ENCODE results near the gene PLD3.

The PLD3 gene

GRCh38 chr19:40341601-40342482, 6.7 kb upstream of the PLD3 start:
- peaks cover 25% of the 10 kb centered on the region for H3K36me3 Mint-ChIP-seq (ENCODE audit: low read depth)
- no peaks in the 10 kb centered on the region for H3K9me3 Mint-ChIP-seq
- no peak overlapping the region for H3K27ac Mint-ChIP-seq
- H3K4me1 Mint-ChIP-seq (ENCODE audit: low read depth): peaks cover 3% of the 10 kb centered on the region
- H3K4me3 Mint-ChIP-seq: no peak overlapping the region
- H3K27me3 Mint-ChIP-seq: no peaks in the 10 kb centered on the region

GRCh38 chr19:40342644-40343311, 5.7 kb upstream of the PLD3 start:
- no peak overlapping the region for H3K4me3 Mint-ChIP-seq
- H3K27me3 Mint-ChIP-seq: no peaks in the 10 kb centered on the region
- peaks cover 12% of the 10 kb centered on the region for H3K4me1 Mint-ChIP-seq (ENCODE audit: low read depth)
- H3K36me3 Mint-ChIP-seq (ENCODE audit: low read depth): peaks cover 20% of the 10 kb centered on the region
- H3K27ac Mint-ChIP-seq: no peak overlapping the region
- H3K9me3 Mint-ChIP-seq: no peaks in the 10 kb centered on the region

- Mint-ChIP-seq H3K27ac (no peak overlapping the region), H3K4me1 (ENCODE audit: low read depth) (peaks cover 21% of the 10 kb centered on the region), H3K4me3 (no peak overlapping the region), H3K36me3 (ENCODE audit: low read depth) (peaks cover 15% of the 10 kb centered on the region), H3K9me3 (no peaks in the 10 kb centered on the region), H3K27me3 (no peaks in the 10 kb centered on the region)
These were observed 4.1 kb upstream of the PLD3 start for GRCh38 chr19:40344422-40344821.

GRCh38 chr19:40348961-40349507, 539 bp downstream of the PLD3 start:
- Mint-ChIP-seq H3K9me3 (no peaks in the 10 kb centered on the region), H3K4me1 (ENCODE audit: low read depth) (peaks cover 28% of the 10 kb centered on the region), H3K27me3 (no peaks in the 10 kb centered on the region), H3K27ac (peak overlapping the region; percentile 87), H3K4me3 (peak overlapping the region; percentile 94), H3K36me3 (ENCODE audit: low read depth) (peaks cover 6% of the 10 kb centered on the region)

- Mint-ChIP-seq H3K36me3 (ENCODE audit: low read depth) (peaks cover 5% of the 10 kb centered on the region), H3K27me3 (no peaks in the 10 kb centered on the region), H3K4me3 (no peak overlapping the region), H3K9me3 (no peaks in the 10 kb centered on the region), H3K4me1 (ENCODE audit: low read depth) (peaks cover 11% of the 10 kb centered on the region), H3K27ac (no peak overlapping the region)
These were observed 7.6 kb downstream of the PLD3 start for GRCh38 chr19:40355975-40356680.

GRCh38 chr19:40356681-40357595, 8.4 kb downstream of the PLD3 start:
- Mint-ChIP-seq H3K9me3 (no peaks in the 10 kb centered on the region), H3K27ac (no peak overlapping the region), H3K4me3 (no peak overlapping the region), H3K36me3 (ENCODE audit: low read depth) (peaks cover 5% of the 10 kb centered on the region), H3K4me1 (ENCODE audit: low read depth) (peaks cover 11% of the 10 kb centered on the region), H3K27me3 (no peaks in the 10 kb centered on the region)

GRCh38 chr19:40357640-40358039, 9.1 kb downstream of the PLD3 start:
- Mint-ChIP-seq H3K27me3 (no peaks in the 10 kb centered on the region), H3K4me3 (no peak overlapping the region), H3K27ac (no peak overlapping the region), H3K4me1 (ENCODE audit: low read depth) (peaks cover 16% of the 10 kb centered on the region), H3K36me3 (ENCODE audit: low read depth) (peaks cover 5% of the 10 kb centered on the region), H3K9me3 (no peaks in the 10 kb centered on the region)

- H3K27ac Mint-ChIP-seq: no peak overlapping the region
- H3K4me3 Mint-ChIP-seq: no peak overlapping the region
- peaks cover 21% of the 10 kb centered on the region for H3K4me1 Mint-ChIP-seq (ENCODE audit: low read depth)
These were observed 10.3 kb downstream of the PLD3 start for GRCh38 chr19:40358773-40359172.

GRCh38 chr19:40360020-40360707, 11.7 kb downstream of the PLD3 start:
- Mint-ChIP-seq H3K36me3 (ENCODE audit: low read depth) (peaks cover 5% of the 10 kb centered on the region), H3K9me3 (no peaks in the 10 kb centered on the region), H3K4me3 (no peak overlapping the region), H3K27ac (no peak overlapping the region), H3K4me1 (ENCODE audit: low read depth) (peaks cover 27% of the 10 kb centered on the region), H3K27me3 (no peaks in the 10 kb centered on the region)

More at GRCh38 chr19:40358773-40359172, 10.3 kb downstream of the PLD3 start:
- peaks cover 5% of the 10 kb centered on the region for H3K36me3 Mint-ChIP-seq (ENCODE audit: low read depth)
- no peaks in the 10 kb centered on the region for H3K27me3 Mint-ChIP-seq
- no peaks in the 10 kb centered on the region for H3K9me3 Mint-ChIP-seq

GRCh38 chr19:40360708-40361241, 12.3 kb downstream of the PLD3 start:
- Mint-ChIP-seq H3K4me1 (ENCODE audit: low read depth) (peaks cover 29% of the 10 kb centered on the region), H3K36me3 (ENCODE audit: low read depth) (peaks cover 5% of the 10 kb centered on the region), H3K27ac (no peak overlapping the region), H3K4me3 (no peak overlapping the region), H3K27me3 (no peaks in the 10 kb centered on the region), H3K9me3 (no peaks in the 10 kb centered on the region)

- Mint-ChIP-seq H3K27ac (no peak overlapping the region), H3K27me3 (no peaks in the 10 kb centered on the region), H3K36me3 (ENCODE audit: low read depth) (peaks cover 9% of the 10 kb centered on the region), H3K9me3 (no peaks in the 10 kb centered on the region), H3K4me1 (ENCODE audit: low read depth) (peaks cover 25% of the 10 kb centered on the region), H3K4me3 (no peak overlapping the region)
These were observed 13.7 kb downstream of the PLD3 start for GRCh38 chr19:40362160-40362559.

- Mint-ChIP-seq H3K9me3 (no peaks in the 10 kb centered on the region), H3K27me3 (no peaks in the 10 kb centered on the region), H3K27ac (peak overlapping the region; percentile 55), H3K4me3 (no peak overlapping the region), H3K36me3 (ENCODE audit: low read depth) (peaks cover 9% of the 10 kb centered on the region), H3K4me1 (ENCODE audit: low read depth) (peaks cover 25% of the 10 kb centered on the region)
These were observed 14.6 kb downstream of the PLD3 start for GRCh38 chr19:40363069-40363468.

GRCh38 chr19:40365010-40365409, 16.5 kb downstream of the PLD3 start:
- peak overlapping the region; percentile 41 for H3K4me3 Mint-ChIP-seq
- H3K9me3 Mint-ChIP-seq: no peaks in the 10 kb centered on the region
- no peak overlapping the region for H3K27ac Mint-ChIP-seq
- H3K4me1 Mint-ChIP-seq (ENCODE audit: low read depth): peaks cover 19% of the 10 kb centered on the region
- H3K36me3 Mint-ChIP-seq (ENCODE audit: low read depth): peaks cover 9% of the 10 kb centered on the region
- no peaks in the 10 kb centered on the region for H3K27me3 Mint-ChIP-seq
